LNCaP clone FGC (cell line): ENCODE measurements around the gene MYO1G.

ENCODE experiments used
- DNase-seq: peaks from one replicate; pipeline ENCODE4 v3.0.0-alpha.2; 2011; ENCODE audit warnings: low read depth
- H3K4me3 ChIP-seq: 2 replicates; pipeline ENCODE4 v1.5.1; 2011; ENCODE audit warnings: mild to moderate bottlenecking, low read depth, low read length, control low read depth
- CTCF ChIP-seq: IDR thresholded peaks from 2 replicates; pipeline ENCODE4 v1.5.1; 2012; ENCODE audit warnings: mild to moderate bottlenecking; ENCODE audit not compliant: control insufficient read depth, insufficient read depth; ENCODE audit errors: extremely low read depth

MYO1G gene

DNA sequence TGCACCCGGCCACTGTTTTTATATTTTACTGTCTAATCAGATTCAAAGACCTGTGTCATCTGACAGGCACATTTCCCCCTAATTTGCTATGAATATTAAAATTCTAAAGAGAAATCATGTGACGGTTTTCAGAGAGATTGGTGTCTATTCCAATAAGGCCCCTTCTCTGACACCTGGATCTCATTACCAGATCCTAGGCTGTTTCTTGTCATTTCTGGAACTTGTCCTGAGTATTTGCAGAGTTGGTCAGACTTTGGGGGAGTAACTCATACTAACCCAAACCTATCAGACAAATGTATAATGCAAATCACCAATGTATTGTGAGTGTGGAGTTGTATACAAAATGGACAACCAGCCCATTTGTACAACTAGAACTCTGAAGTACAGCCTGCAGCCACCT lies 29.5 kb downstream of the MYO1G start:
- DNase-seq, result no peak
- TF ChIP-seq CTCF, result no peak

DNA sequence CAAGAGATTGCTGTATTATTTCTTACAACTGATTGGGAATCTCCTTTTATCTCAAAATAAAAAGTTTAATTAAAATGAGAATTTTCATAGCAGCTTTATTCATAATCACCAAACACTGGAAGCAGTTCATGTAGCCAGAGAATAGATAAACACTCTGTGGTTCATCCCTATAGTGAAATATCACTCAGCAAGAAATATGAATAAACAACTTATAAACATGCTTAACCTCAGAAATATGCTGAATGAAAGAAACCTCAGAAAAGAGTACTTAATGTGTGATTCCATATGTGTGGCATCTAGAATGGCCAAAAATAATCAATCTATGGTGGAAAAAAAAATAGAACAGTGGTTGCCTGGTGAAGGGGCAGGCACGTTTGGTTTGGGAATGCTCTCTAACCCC lies 33.3 kb downstream of the MYO1G start:
- TF ChIP-seq CTCF, result no peak
- no peak overlapping the region for H3K4me3 ChIP-seq

More for the DNA sequence above, 29.5 kb downstream of the MYO1G start:
- H3K4me3 ChIP-seq, result no peak overlapping the region

GRCh38 chr7:44944821-44945220 lies 34.0 kb downstream of the MYO1G start:
- DNase-seq, result no peak
- TF ChIP-seq CTCF, result no peak
- H3K4me3 ChIP-seq, result no peak overlapping the region

More for the DNA sequence above, 33.3 kb downstream of the MYO1G start:
- no peak for DNase-seq

DNA sequence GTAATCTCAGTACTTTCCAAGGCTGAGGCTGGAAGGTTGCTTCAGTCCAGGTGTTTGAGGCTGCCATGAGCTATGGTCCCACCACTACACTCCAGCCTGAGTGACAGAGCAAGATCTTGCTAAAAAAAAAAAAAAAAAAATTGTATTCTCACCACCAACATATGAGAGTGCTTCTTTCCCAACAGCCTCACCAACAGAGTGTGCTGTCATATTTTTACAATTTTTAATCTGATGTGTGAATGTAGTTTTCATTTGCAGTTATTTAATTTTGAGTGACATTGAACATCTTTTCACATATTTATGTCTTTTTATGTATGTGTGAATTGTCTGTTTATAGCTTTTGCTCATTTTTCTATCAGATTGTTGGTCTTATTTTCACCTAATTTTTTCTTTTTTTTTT lies 35.2 kb downstream of the MYO1G start:
- no peak for DNase-seq
- H3K4me3 ChIP-seq, result no peak overlapping the region
- no peak for TF ChIP-seq CTCF

DNA sequence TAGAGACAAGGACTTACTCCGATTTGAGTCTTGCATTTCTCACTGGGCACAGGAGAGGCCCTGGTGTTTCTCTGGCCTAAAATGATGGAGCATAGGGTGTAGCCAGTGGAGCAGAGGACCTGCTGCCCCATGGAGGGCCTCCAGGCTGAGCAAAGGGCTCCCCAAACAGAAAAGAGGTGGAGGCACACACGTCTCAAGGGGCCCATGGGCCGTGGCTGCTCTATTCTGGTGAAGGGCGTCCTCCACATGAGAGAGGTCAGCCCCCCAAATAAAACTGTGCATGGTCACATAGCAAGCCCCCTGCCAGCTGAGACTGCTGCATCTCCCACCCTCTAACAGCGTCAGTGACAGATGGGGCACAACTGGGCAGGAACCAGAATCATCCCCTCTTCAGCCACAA lies 41.4 kb downstream of the MYO1G start:
- no peak overlapping the region for H3K4me3 ChIP-seq
- TF ChIP-seq CTCF, result no peak
- no peak for DNase-seq

DNA sequence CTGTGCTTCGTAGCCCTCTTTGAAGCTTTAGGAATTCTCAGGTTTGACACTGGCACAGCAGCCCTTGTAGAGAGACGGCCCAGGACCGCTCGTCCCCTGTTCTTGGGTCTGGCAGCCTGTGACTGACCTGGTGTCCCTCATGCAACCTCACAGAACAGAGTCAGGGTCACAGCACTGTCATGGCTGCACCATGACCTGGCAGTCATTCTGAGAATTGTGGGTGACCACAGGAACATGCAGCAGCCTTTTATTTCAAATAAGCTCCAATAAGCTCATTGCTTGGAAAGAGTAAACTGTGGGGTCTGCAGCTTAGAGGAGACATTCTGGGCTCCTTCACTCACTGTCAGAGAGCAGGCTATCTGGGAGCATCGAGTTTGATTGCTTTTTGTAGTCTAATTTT lies 42.5 kb downstream of the MYO1G start:
- no peak for TF ChIP-seq CTCF
- H3K4me3 ChIP-seq, result no peak overlapping the region
- DNase-seq, result no peak

- no peak for TF ChIP-seq CTCF
- no peak overlapping the region for H3K4me3 ChIP-seq
- no peak for DNase-seq
These were observed 43.2 kb downstream of the MYO1G start for GRCh38 chr7:44935583-44935982.
